SH-SY5Y (cell line): ENCODE data around the gene HECTD4.

Experiments used
- GATA2 ChIP-seq: IDR thresholded peaks from 2 replicates; pipeline ENCODE4 v1.6.1; 2011; ENCODE audit warnings: mild to moderate bottlenecking, low read depth, low read length
- GATA3 ChIP-seq: IDR thresholded peaks from 2 replicates; pipeline ENCODE4 v1.6.1; 2011; ENCODE audit warnings: low read depth, mild to moderate bottlenecking, low read length, moderate library complexity

Gene HECTD4

GRCh38 chr12:112238441-112238840 is 143.8 kb downstream of the HECTD4 start:
- TF ChIP-seq GATA3 (no peak), GATA2 (no peak)

- TF ChIP-seq GATA3 (no peak), GATA2 (no peak)
Measured at GRCh38 chr12:112236786-112237185, 145.4 kb downstream of the HECTD4 start.

GRCh38 chr12:112236386-112236785 is 145.8 kb downstream of the HECTD4 start:
- TF ChIP-seq GATA2 (no peak), GATA3 (no peak)

GRCh38 chr12:112234303-112234702 is 147.9 kb downstream of the HECTD4 start:
- TF ChIP-seq GATA3: no peak
- TF ChIP-seq GATA2: no peak

GRCh38 chr12:112233242-112233641 is 149.0 kb downstream of the HECTD4 start:
- no peak for TF ChIP-seq GATA2
- TF ChIP-seq GATA3: no peak

- TF ChIP-seq GATA3 (no peak), GATA2 (no peak)
Measured at GRCh38 chr12:112230136-112230535, 152.1 kb downstream of the HECTD4 start.

GRCh38 chr12:112226768-112227167 is 155.5 kb downstream of the HECTD4 start:
- TF ChIP-seq GATA2 (no peak), GATA3 (no peak)

- no peak for TF ChIP-seq GATA2
- TF ChIP-seq GATA3: no peak
Measured at GRCh38 chr12:112219195-112219594, 163.0 kb downstream of the HECTD4 start.

GRCh38 chr12:112218150-112218549 is 164.1 kb downstream of the HECTD4 start:
- no peak for TF ChIP-seq GATA2
- TF ChIP-seq GATA3: no peak

- TF ChIP-seq GATA3 (no peak), GATA2 (no peak)
Measured at GRCh38 chr12:112217647-112218046, 164.6 kb downstream of the HECTD4 start.

GRCh38 chr12:112216223-112216622 is 166.0 kb downstream of the HECTD4 start:
- TF ChIP-seq GATA3: no peak
- TF ChIP-seq GATA2: no peak

GRCh38 chr12:112214064-112214463 is 168.2 kb downstream of the HECTD4 start:
- no peak for TF ChIP-seq GATA3
- TF ChIP-seq GATA2: no peak

GRCh38 chr12:112208301-112208910 is 173.8 kb downstream of the HECTD4 start:
- TF ChIP-seq GATA2 (no peak), GATA3 (no peak)

GRCh38 chr12:112207397-112207924 is 174.8 kb downstream of the HECTD4 start:
- TF ChIP-seq GATA2 (no peak), GATA3 (no peak)

- TF ChIP-seq GATA2 (no peak), GATA3 (no peak)
Measured at GRCh38 chr12:112206944-112207343, 175.3 kb downstream of the HECTD4 start.

GRCh38 chr12:112199136-112199535 is 183.1 kb downstream of the HECTD4 start:
- TF ChIP-seq GATA2: no peak
- no peak for TF ChIP-seq GATA3
